Measurements from ENCODE around the gene ARL3. TPM values are rescaled to one million over a fixed set of nuclear protein-coding genes. Genes with fewer than 3 reads are reported as not detected.

Gene ARL3
- total and polyA plus RNA-seq, 2 donors (not counting 1 experiment from before 2014, with no cell fraction given) = 10.6 to 22.9 TPM

DNA sequence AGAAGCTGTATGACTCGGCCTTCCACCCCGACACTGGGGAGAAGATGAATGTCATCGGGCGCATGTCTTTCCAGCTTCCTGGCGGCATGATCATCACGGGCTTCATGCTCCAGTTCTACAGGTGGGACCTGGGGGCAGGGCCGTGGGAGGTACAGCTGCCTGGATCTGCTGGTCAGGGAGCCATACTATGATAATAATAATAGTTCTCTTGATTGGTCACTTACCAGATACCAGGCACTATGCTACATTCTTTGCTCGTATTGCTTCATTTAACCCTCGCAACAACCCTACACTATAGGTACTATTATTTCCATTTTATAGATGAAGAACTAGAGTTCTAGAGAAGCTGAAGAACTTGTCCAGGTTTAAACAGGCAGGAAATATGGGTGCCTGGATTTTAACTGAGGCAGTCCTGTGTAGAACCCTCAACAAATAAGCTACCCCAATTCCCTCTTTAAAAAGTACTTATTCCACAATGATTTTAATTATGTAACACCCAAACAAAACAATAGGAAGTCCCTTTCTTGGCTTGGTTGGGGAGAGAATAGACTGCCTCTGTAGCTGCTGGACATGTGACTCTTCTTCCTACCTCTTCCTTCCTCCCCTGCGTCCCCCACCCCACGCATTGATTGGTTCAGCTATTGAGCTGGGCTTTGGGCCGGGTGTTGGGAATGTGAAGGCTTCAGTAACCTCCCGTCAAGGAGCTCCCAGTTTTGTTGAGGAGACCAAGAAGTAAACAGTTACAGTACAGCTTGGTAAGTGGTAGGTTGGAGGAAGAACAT is 13.0 kb upstream of the ARL3 start:
- Histone ChIP-seq H2AFZ (ENCODE audit: low read length) (no peak overlapping the region), H3K36me3 (ENCODE audit: control insufficient read depth, insufficient read depth, low read length) (peaks cover 4% of the 10 kb centered on the region), H3K4me1 (ENCODE audit: control insufficient read depth, extremely low read depth, insufficient read depth, low read length) (no peaks in the 10 kb centered on the region), H3K9ac (ENCODE audit: insufficient read depth, low read length) (no peak overlapping the region), H4K20me1 (ENCODE audit: control insufficient read depth, extremely low read depth, insufficient read depth, low read length) (no peaks in the 10 kb centered on the region), H3K27me3 (ENCODE audit: control insufficient read depth, insufficient read depth, low read length) (no peaks in the 10 kb centered on the region), H3K9me3 (ENCODE audit: control insufficient read depth, insufficient read depth, low read depth, low read length) (no peaks in the 10 kb centered on the region), H3K4me3 (replicated peaks in 1 of 4; ENCODE audit: control extremely low read depth in 1 of 4, insufficient read depth in 1 of 4, low read depth in 3 of 4, low read length in 4 of 4) (no peak overlapping the region), H3K79me2 (ENCODE audit: control insufficient read depth, insufficient read depth, low read length) (no peaks in the 10 kb centered on the region), H3K27ac (ENCODE audit: insufficient read depth, low read length) (no peak overlapping the region), H3K4me2 (ENCODE audit: extremely low read depth, insufficient read depth, low read length) (no peak overlapping the region)
- no peak for DNase-seq (ENCODE audit: low read depth in 2 of 2)
- TF ChIP-seq EZH2 (IDR thresholded peaks at IDR 0.05; ENCODE audit: low read length, missing control alignments) = no peak
- TF ChIP-seq, protein P1, sequence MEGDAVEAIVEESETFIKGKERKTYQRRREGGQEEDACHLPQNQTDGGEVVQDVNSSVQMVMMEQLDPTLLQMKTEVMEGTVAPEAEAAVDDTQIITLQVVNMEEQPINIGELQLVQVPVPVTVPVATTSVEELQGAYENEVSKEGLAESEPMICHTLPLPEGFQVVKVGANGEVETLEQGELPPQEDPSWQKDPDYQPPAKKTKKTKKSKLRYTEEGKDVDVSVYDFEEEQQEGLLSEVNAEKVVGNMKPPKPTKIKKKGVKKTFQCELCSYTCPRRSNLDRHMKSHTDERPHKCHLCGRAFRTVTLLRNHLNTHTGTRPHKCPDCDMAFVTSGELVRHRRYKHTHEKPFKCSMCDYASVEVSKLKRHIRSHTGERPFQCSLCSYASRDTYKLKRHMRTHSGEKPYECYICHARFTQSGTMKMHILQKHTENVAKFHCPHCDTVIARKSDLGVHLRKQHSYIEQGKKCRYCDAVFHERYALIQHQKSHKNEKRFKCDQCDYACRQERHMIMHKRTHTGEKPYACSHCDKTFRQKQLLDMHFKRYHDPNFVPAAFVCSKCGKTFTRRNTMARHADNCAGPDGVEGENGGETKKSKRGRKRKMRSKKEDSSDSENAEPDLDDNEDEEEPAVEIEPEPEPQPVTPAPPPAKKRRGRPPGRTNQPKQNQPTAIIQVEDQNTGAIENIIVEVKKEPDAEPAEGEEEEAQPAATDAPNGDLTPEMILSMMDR (conservative IDR thresholded peaks at IDR 0.05 in 1 of 2, IDR thresholded peaks at IDR 0.05 in 1 of 2; ENCODE audit: low read depth in 1 of 2, low read length in 2 of 2) = no peak

DNA sequence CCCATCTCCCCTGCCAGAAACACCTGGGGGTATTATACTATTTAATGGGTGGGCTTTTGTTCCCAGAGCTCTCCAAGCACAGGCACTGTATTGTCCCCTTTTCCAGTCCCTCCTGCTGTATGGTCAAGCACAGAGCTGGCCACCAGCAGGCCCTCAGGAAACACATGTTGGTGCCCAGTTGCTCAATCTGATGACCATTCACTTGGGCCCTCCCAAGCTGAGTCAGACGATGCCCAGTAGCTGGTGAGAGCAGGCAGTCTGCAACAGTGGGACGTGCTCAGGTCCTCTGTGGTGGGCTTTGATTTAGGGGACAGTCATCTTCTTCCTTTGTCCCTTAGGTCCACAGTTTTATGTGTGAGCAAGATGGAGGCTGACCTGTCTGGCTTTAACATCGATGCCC is 12.1 kb upstream of the ARL3 start:
- Histone ChIP-seq H3K4me2 (ENCODE audit: extremely low read depth, insufficient read depth, low read length) (no peak overlapping the region), H3K27ac (ENCODE audit: insufficient read depth, low read length) (no peak overlapping the region), H4K20me1 (ENCODE audit: control insufficient read depth, extremely low read depth, insufficient read depth, low read length) (no peaks in the 10 kb centered on the region), H2AFZ (ENCODE audit: low read length) (no peak overlapping the region), H3K4me3 (replicated peaks in 1 of 4; ENCODE audit: control extremely low read depth in 1 of 4, insufficient read depth in 1 of 4, low read depth in 3 of 4, low read length in 4 of 4) (no peak overlapping the region), H3K9ac (ENCODE audit: insufficient read depth, low read length) (no peak overlapping the region), H3K36me3 (ENCODE audit: control insufficient read depth, insufficient read depth, low read length) (peaks cover 4% of the 10 kb centered on the region), H3K4me1 (ENCODE audit: control insufficient read depth, extremely low read depth, insufficient read depth, low read length) (no peaks in the 10 kb centered on the region), H3K27me3 (ENCODE audit: control insufficient read depth, insufficient read depth, low read length) (no peaks in the 10 kb centered on the region), H3K9me3 (ENCODE audit: control insufficient read depth, insufficient read depth, low read depth, low read length) (no peaks in the 10 kb centered on the region), H3K79me2 (ENCODE audit: control insufficient read depth, insufficient read depth, low read length) (no peaks in the 10 kb centered on the region)
- TF ChIP-seq, protein P1 (conservative IDR thresholded peaks at IDR 0.05 in 1 of 2, IDR thresholded peaks at IDR 0.05 in 1 of 2; ENCODE audit: low read depth in 1 of 2, low read length in 2 of 2) = no peak
- TF ChIP-seq EZH2 (IDR thresholded peaks at IDR 0.05; ENCODE audit: low read length, missing control alignments) = no peak
- no peak for DNase-seq (ENCODE audit: low read depth in 2 of 2)

DNA sequence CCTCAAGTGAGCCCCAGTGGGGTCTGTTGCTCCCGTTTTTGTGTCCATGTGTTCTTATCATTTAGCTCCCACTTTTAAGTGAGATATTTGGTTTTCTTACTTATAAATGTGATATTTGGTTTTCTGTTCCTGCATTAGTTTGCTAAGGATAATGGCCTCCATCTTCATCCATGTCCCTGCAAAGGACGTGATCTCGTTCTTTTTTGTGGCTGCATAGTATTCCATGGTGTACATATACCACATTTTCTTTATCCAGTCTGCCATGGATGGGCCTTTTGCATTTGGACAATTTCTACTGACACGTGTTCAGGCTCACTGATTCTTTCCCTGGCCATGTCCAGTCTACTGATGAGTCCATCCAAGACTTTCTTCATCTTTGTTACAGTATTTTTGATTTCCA is 9.8 kb upstream of the ARL3 start:
- Histone ChIP-seq H4K20me1 (ENCODE audit: control insufficient read depth, extremely low read depth, insufficient read depth, low read length) (no peaks in the 10 kb centered on the region), H3K36me3 (ENCODE audit: control insufficient read depth, insufficient read depth, low read length) (peaks cover 4% of the 10 kb centered on the region), H2AFZ (ENCODE audit: low read length) (no peak overlapping the region), H3K27ac (ENCODE audit: insufficient read depth, low read length) (no peak overlapping the region), H3K79me2 (ENCODE audit: control insufficient read depth, insufficient read depth, low read length) (no peaks in the 10 kb centered on the region), H3K9me3 (ENCODE audit: control insufficient read depth, insufficient read depth, low read depth, low read length) (no peaks in the 10 kb centered on the region), H3K27me3 (ENCODE audit: control insufficient read depth, insufficient read depth, low read length) (no peaks in the 10 kb centered on the region), H3K4me1 (ENCODE audit: control insufficient read depth, extremely low read depth, insufficient read depth, low read length) (no peaks in the 10 kb centered on the region), H3K4me2 (ENCODE audit: extremely low read depth, insufficient read depth, low read length) (no peak overlapping the region), H3K4me3 (replicated peaks in 1 of 4; ENCODE audit: control extremely low read depth in 1 of 4, insufficient read depth in 1 of 4, low read depth in 3 of 4, low read length in 4 of 4) (no peak overlapping the region), H3K9ac (ENCODE audit: insufficient read depth, low read length) (no peak overlapping the region)
- TF ChIP-seq, protein P1 (conservative IDR thresholded peaks at IDR 0.05 in 1 of 2, IDR thresholded peaks at IDR 0.05 in 1 of 2; ENCODE audit: low read depth in 1 of 2, low read length in 2 of 2) = no peak
- TF ChIP-seq EZH2 (IDR thresholded peaks at IDR 0.05; ENCODE audit: low read length, missing control alignments) = no peak
- DNase-seq (ENCODE audit: low read depth in 2 of 2) = no peak
